C4-2B (cell line): ENCODE measurements around the gene KIAA0930.

Experiments used
- H3K27ac ChIP-seq: fragments of 450-650 bp; 2 replicates; pipeline ENCODE4 v1.5.1; 2017
- CTCF ChIP-seq: fragments of 450-650 bp; conservative IDR thresholded peaks from 2 replicates; pipeline ENCODE4 v1.5.1; 2017; ENCODE audit warnings: mild to moderate bottlenecking
- ZFX ChIP-seq: fragments of 450-650 bp; IDR thresholded peaks from 2 replicates; pipeline ENCODE4 v1.6.1; 2017

KIAA0930 gene

GRCh38 chr22:45207533-45207932 lies 33.2 kb downstream of the KIAA0930 start:
- no peak overlapping the region for H3K27ac ChIP-seq
- no peak for TF ChIP-seq ZFX
- no peak for TF ChIP-seq CTCF

- no peak for TF ChIP-seq ZFX
- no peak for TF ChIP-seq CTCF
- no peak overlapping the region for H3K27ac ChIP-seq
Observed at GRCh38 chr22:45206233-45206632, 34.5 kb downstream of the KIAA0930 start.

- no peak overlapping the region for H3K27ac ChIP-seq
- no peak for TF ChIP-seq ZFX
- no peak for TF ChIP-seq CTCF
Observed at GRCh38 chr22:45205276-45205925, 35.3 kb downstream of the KIAA0930 start.

- no peak for TF ChIP-seq CTCF
- TF ChIP-seq ZFX = no peak
- no peak overlapping the region for H3K27ac ChIP-seq
Observed at GRCh38 chr22:45204819-45205218, 35.9 kb downstream of the KIAA0930 start.

GRCh38 chr22:45204241-45204640 lies 36.5 kb downstream of the KIAA0930 start:
- H3K27ac ChIP-seq = no peak overlapping the region
- TF ChIP-seq ZFX (no peak), CTCF (no peak)

- H3K27ac ChIP-seq = no peak overlapping the region
- TF ChIP-seq ZFX (no peak), CTCF (no peak)
Observed at GRCh38 chr22:45203150-45203951, 37.3 kb downstream of the KIAA0930 start.
